GM12878 (cell line): ENCODE measurements around the gene LDLRAP1. TPM values are rescaled to one million over a fixed set of nuclear protein-coding genes. Genes with fewer than 3 reads are reported as not detected.

Experiments
- polyA plus RNA-seq, 11 experiments: library from polyadenylated mRNA; depleted of rRNA in 4 of 11; unstranded in 6 of 11; stranded (reverse) in 5 of 11; fragments of >200 nt; fragmentation: Nextera tagmentation in 4 of 11; fragmentation: Illumina TruSeq in 1 of 11; extraction: Ambion mirVana in 4 of 11; extraction: Trizol in 1 of 11; gene quantifications; 1 replicate in 1 of 11; 2 replicates in 10 of 11; pipeline versions ENCODE4 v1.2.1 to v1.2.3, GENCODE V29; 2011 to 2016; ENCODE audit warnings: inconsistent platforms in 2 of 11, missing spikeins in 2 of 11, low read depth in 1 of 11
- total RNA-seq, 4 experiments: library from RNA; depleted of rRNA in 3 of 4; stranded (reverse); fragments of >200 nt in 3 of 4; fragmentation: Illumina TruSeq in 1 of 4; extraction: Trizol in 1 of 4; gene quantifications; 2 replicates each; pipeline versions ENCODE4 v1.2.1 to v1.2.3, GENCODE V29; 2013 to 2021

The LDLRAP1 gene
- total and polyA plus RNA-seq, 10 of the 15 experiments (the other 5 are each of a cell fraction or from before 2014, with no cell fraction given), result 0.43 to 37.6 (median 22.0) TPM

Other genes starting within 250 kb of the LDLRAP1 start
- 96.0 and 130 TPM in 2 replicates for gene TMEM50A, start 205.3 kb upstream of the LDLRAP1 start, total RNA-seq (2014; rRNA removed)
- 63.8 and 65.2 TPM in 2 replicates for gene TMEM50A, start 205.3 kb upstream of the LDLRAP1 start, total RNA-seq (2014; rRNA removed; fragmentation: Illumina TruSeq; extraction: Trizol)
- gene TMEM50A, start 205.3 kb upstream of the LDLRAP1 start, total RNA-seq (2021), result 69.6 and 74.5 TPM in 2 replicates
- 139 and 178 TPM in 2 replicates for gene TMEM50A, start 205.3 kb upstream of the LDLRAP1 start, polyA plus RNA-seq (2011; rRNA removed)
- 86.2 and 103 TPM in 2 replicates for gene TMEM50A, start 205.3 kb upstream of the LDLRAP1 start, polyA plus RNA-seq (2014; fragmentation: Illumina TruSeq; extraction: Trizol)
- gene TMEM50A, start 205.3 kb upstream of the LDLRAP1 start, polyA plus RNA-seq (2014; fragmentation: Nextera tagmentation; extraction: Ambion mirVana), result 10 to 100 TPM; 23.5 to 41.9 TPM
- 84.8 and 115 TPM in 2 replicates for gene TMEM50A, start 205.3 kb upstream of the LDLRAP1 start, polyA plus RNA-seq (2014; rRNA removed)
- gene TMEM50A, start 205.3 kb upstream of the LDLRAP1 start, polyA plus RNA-seq (2016; fragmentation: Nextera tagmentation; extraction: Ambion mirVana), result 100 to 1,000 TPM; 132 to 148 TPM
- 0.28 and 0.44 TPM in 2 replicates for gene RHCE, start 122.8 kb upstream of the LDLRAP1 start, total RNA-seq (2014; rRNA removed)
- 0.27 TPM in 1 of 2 replicates, not detected in the other for gene RHCE, start 122.8 kb upstream of the LDLRAP1 start, total RNA-seq (2014; rRNA removed; fragmentation: Illumina TruSeq; extraction: Trizol)
- gene RHCE, start 122.8 kb upstream of the LDLRAP1 start, total RNA-seq (2021), result 0.18 TPM in 1 of 2 replicates, not detected in the other
- 0.41 and 0.42 TPM in 2 replicates for gene RHCE, start 122.8 kb upstream of the LDLRAP1 start, polyA plus RNA-seq (2011; rRNA removed)
- gene RHCE, start 122.8 kb upstream of the LDLRAP1 start, polyA plus RNA-seq (2014; fragmentation: Illumina TruSeq; extraction: Trizol), result 0.12 and 1.1 TPM in 2 replicates
- under 1 TPM in 1 of 2 experiments, not detected in 1; 0.07 TPM for gene RHCE, start 122.8 kb upstream of the LDLRAP1 start, polyA plus RNA-seq (2014; fragmentation: Nextera tagmentation; extraction: Ambion mirVana)
- gene RHCE, start 122.8 kb upstream of the LDLRAP1 start, polyA plus RNA-seq (2014; rRNA removed), result 0.06 and 0.10 TPM in 2 replicates
- gene RHCE, start 122.8 kb upstream of the LDLRAP1 start, polyA plus RNA-seq (2016; fragmentation: Nextera tagmentation; extraction: Ambion mirVana), result under 1 TPM in 1 of 2 experiments, not detected in 1; 0.33 TPM
- 11.8 and 12.8 TPM in 2 replicates for gene MACO1, start 112.7 kb upstream of the LDLRAP1 start, total RNA-seq (2014; rRNA removed)
- 15.6 and 16.0 TPM in 2 replicates for gene MACO1, start 112.7 kb upstream of the LDLRAP1 start, total RNA-seq (2014; rRNA removed; fragmentation: Illumina TruSeq; extraction: Trizol)
- 14.8 TPM in 2 replicates for gene MACO1, start 112.7 kb upstream of the LDLRAP1 start, total RNA-seq (2021)
- gene MACO1, start 112.7 kb upstream of the LDLRAP1 start, polyA plus RNA-seq (2011; rRNA removed), result 19.8 and 23.0 TPM in 2 replicates
- gene MACO1, start 112.7 kb upstream of the LDLRAP1 start, polyA plus RNA-seq (2014; fragmentation: Illumina TruSeq; extraction: Trizol), result 14.6 and 20.8 TPM in 2 replicates
- 1 to 10 TPM; 3.2 to 4.2 TPM for gene MACO1, start 112.7 kb upstream of the LDLRAP1 start, polyA plus RNA-seq (2014; fragmentation: Nextera tagmentation; extraction: Ambion mirVana)
- 8.4 and 8.8 TPM in 2 replicates for gene MACO1, start 112.7 kb upstream of the LDLRAP1 start, polyA plus RNA-seq (2014; rRNA removed)
- gene MACO1, start 112.7 kb upstream of the LDLRAP1 start, polyA plus RNA-seq (2016; fragmentation: Nextera tagmentation; extraction: Ambion mirVana), result 1 to 10 TPM; 8.1 to 8.4 TPM
- gene MAN1C1, start 73.2 kb downstream of the LDLRAP1 start, total RNA-seq (2014; rRNA removed), result 0.23 TPM in 1 of 2 replicates, not detected in the other
- 0.09 and 0.22 TPM in 2 replicates for gene MAN1C1, start 73.2 kb downstream of the LDLRAP1 start, total RNA-seq (2014; rRNA removed; fragmentation: Illumina TruSeq; extraction: Trizol)
- 0.19 and 0.21 TPM in 2 replicates for gene MAN1C1, start 73.2 kb downstream of the LDLRAP1 start, total RNA-seq (2021)
- 0.35 and 0.38 TPM in 2 replicates for gene MAN1C1, start 73.2 kb downstream of the LDLRAP1 start, polyA plus RNA-seq (2011; rRNA removed)
- 0.12 TPM in 1 of 2 replicates, not detected in the other for gene MAN1C1, start 73.2 kb downstream of the LDLRAP1 start, polyA plus RNA-seq (2014; fragmentation: Illumina TruSeq; extraction: Trizol)
- gene MAN1C1, start 73.2 kb downstream of the LDLRAP1 start, polyA plus RNA-seq (2014; fragmentation: Nextera tagmentation; extraction: Ambion mirVana), result not detected
- gene MAN1C1, start 73.2 kb downstream of the LDLRAP1 start, polyA plus RNA-seq (2014; rRNA removed), result 0.18 and 0.56 TPM in 2 replicates
- gene MAN1C1, start 73.2 kb downstream of the LDLRAP1 start, polyA plus RNA-seq (2016; fragmentation: Nextera tagmentation; extraction: Ambion mirVana), result under 1 TPM in 1 of 2 experiments, not detected in 1; 0.15 TPM